Ovary (tissue), 3 donors: Measurements from ENCODE around the gene BACH2.

Experiments
- CTCF ChIP-seq, 3 donors: fragments of 450-650 bp in 2 of 3; fragments of 200-600 bp in 1 of 3; IDR thresholded peaks; one replicate each; pipeline versions ENCODE4 v1.5.1 to v1.8.0; 2016 to 2022; ENCODE audit warnings: antibody characterized with exemption in 3 of 3, mild to moderate bottlenecking in 1 of 3
- EP300 ChIP-seq: sonication (generic); formaldehyde crosslinking; IDR thresholded peaks from one replicate; pipeline ENCODE4 v1.6.1; 2017; ENCODE audit warnings: antibody characterized with exemption
- POLR2A ChIP-seq: fragments of 450-650 bp; IDR thresholded peaks from one replicate; pipeline ENCODE4 v1.6.1; 2017; ENCODE audit warnings: antibody characterized with exemption, mild to moderate bottlenecking, moderate library complexity
- donor health status: DM: no; HTN: no; CAD: no.

GRCh38 chr6:90090866-90091265 lies 205.8 kb downstream of the BACH2 start:
- TF ChIP-seq CTCF (IDR thresholded peaks at IDR 0.05) (no peak), POLR2A (no peak), EP300 (no peak)
